GM19240 (cell line): ENCODE data around the gene DHPS.
A peak's percentile ranks its signal among the peaks of the same experiment; 100 is the strongest.
"Not testable (repeated sequence)": the region's sequence is repeated elsewhere in the genome, so short reads cannot be mapped to it uniquely, and the experiment has no call there.

Experiments
- DNase-seq: peaks from one replicate; pipeline ENCODE4 v3.0.0; 2011; ENCODE audit warnings: low spot score; ENCODE audit not compliant: insufficient read length

Gene DHPS

GRCh38 chr19:12647047-12647446 is 34.6 kb downstream of the DHPS start:
- DNase-seq, result no peak

GRCh38 chr19:12646551-12646950 is 35.1 kb downstream of the DHPS start:
- DNase-seq, result no peak

DNA sequence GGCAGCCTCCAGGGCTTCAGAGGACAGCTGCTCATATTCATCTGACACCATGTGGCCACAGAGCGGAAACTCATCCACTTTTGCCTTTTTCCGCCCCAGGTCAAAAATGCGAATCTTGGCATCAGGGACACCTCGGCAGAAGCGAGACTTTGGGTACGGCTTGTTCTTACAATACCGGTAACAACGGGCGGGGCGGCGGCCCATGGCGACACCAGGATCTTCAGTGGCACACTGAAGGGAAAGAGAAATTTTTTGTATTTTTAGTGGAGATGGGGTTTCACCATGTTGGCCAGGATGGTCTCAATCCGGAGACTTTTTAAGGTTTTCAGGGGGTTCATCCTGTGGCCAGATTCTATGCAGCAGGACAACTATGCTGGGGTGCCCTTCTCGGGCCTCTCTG is 38.0 kb downstream of the DHPS start:
- DNase-seq, result not testable (repeated sequence)

DNA sequence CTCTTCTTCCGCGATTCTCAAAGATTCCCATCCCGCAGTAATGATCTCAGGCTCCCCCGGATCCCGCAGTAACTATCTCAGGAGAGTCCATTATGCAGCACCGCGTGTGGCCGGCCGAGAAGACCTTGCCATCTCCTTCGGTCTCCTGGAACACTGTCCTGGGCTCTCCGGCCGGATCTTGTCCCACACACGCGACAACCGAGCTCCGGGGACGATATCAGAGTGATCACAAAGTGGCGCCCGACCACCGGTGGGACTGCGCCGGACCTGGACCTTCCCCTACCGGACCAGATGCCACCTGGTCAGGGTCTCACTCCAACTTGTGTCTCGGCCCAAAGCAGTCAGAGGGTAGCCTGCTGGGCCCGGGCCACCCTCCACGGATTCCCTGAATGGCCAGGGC is 39.2 kb downstream of the DHPS start:
- DNase-seq, result no peak

- DNase-seq, result no peak
These were observed 40.2 kb downstream of the DHPS start for GRCh38 chr19:12641456-12641855.

GRCh38 chr19:12639901-12640613 is 41.6 kb downstream of the DHPS start:
- DNase-seq, result peak; percentile 69

DNA sequence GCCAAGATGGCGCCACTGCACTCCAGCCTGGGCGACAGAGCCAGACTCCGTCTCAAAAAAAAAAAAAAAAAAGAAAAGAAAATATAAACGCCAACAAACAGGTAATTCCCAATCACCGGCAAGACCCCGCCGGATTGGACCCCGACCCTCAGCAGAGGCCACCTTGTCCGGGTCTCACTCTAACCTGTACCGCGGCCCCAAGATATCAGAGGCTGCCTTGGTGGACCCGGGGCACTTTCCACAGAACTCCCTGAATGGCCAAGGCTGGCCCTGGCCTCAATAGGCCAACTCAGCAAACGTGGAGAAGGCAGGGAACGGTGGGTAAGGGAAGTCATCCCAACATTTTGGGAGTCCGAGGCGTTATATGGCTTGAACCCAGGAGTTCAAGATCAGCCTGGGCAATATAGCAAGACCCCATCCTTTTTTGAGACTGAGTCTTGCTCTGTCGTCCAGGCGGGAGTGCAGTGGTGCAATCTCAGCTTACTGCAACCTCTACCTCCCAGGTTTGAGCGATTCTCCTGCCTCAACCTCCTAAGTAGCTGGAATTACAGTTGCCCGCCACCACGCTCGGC is 43.0 kb downstream of the DHPS start:
- no peak for DNase-seq

DNA sequence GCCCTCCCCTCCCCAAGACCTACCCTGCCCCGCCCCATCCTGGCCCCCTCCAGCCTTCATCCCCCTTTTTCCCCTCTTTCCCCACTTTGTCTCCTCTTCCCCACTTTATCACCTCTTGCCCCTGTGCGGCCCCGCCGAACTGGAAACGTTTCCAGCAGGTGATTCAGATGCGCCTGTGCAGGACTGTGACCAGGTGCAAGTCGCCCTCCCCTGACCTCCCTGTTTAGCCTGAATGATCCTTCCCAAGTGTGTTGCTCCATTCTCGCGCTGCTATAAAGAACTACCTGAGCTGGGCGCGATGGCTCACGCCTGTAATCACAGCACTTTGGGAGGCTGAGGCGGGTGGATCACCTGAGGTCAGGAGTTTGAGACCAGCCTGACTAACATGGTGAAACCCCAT is 45.0 kb downstream of the DHPS start:
- DNase-seq, result no peak

DNA sequence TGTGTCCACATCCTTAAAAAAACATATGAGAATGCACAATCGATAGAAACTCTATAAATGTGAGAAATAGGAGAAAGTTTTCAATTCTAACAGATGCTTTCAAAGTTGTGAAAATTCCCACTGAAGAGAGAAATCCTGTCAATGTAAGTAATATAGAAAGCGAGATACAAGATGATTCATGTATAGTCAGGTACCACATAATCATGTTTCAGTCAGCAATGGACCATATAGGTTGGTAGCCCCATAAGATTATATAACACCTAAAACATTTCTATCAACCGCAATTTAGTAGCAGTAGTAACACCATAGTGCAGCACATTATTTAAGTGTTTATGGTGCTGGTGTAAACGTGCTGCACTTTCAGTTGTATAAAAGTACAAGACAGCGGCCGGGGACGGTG is 52.5 kb downstream of the DHPS start:
- no peak for DNase-seq

GRCh38 chr19:12628040-12629022 is 53.3 kb downstream of the DHPS start:
- DNase-seq, result no peak

GRCh38 chr19:12626958-12627357 is 54.7 kb downstream of the DHPS start:
- no peak for DNase-seq
